K562 (cell line): ENCODE measurements around the gene BEST2. TPM values are rescaled to one million over a fixed set of nuclear protein-coding genes. Genes with fewer than 3 reads are reported as not detected.
A peak's percentile ranks its signal among the peaks of the same experiment; 100 is the strongest.

Experiments used
- AFF1 ChIP-seq, 2 experiments: fragments of 450-650 bp; IDR thresholded peaks; 2 replicates each; pipeline ENCODE4 v1.6.1; 2018; ENCODE audit warnings: mild to moderate bottlenecking in 2 of 2, low read depth in 1 of 2; ENCODE audit not compliant: partially characterized antibody in 2 of 2
- ATF6 ChIP-seq: sonication (generic); formaldehyde crosslinking; IDR thresholded peaks from 2 replicates; pipeline ENCODE4 v1.4.0; 2020; ENCODE audit warnings: mild to moderate bottlenecking, missing genetic modification reagents
- CBX2 ChIP-seq: fragments of 200-600 bp; sonication (generic); IDR thresholded peaks from one replicate; pipeline ENCODE4 v1.6.1; 2012; ENCODE audit warnings: mild to moderate bottlenecking, low read length, inconsistent platforms; ENCODE audit not compliant: insufficient read depth, poor library complexity, severe bottlenecking
- CHCHD3 ChIP-seq: fragments of 250-450 bp; sonication (Bioruptor Pico); IDR thresholded peaks from 2 replicates; pipeline ENCODE4 v2.1.2; 2022; ENCODE audit warnings: mild to moderate bottlenecking
- ELF1 ChIP-seq: fragments of 200-800 bp; sonication (Bioruptor generic); IDR thresholded peaks from 2 replicates; pipeline ENCODE4 v1.6.1; 2016; ENCODE audit warnings: missing genetic modification characterization, missing compliant biosample characterization
- ELK3 ChIP-seq: fragments of 450-650 bp; formaldehyde crosslinking; IDR thresholded peaks from 2 replicates; pipeline ENCODE4 v1.4.0; 2020; ENCODE audit warnings: mild to moderate bottlenecking
- ESRRA ChIP-seq: fragments of 450-650 bp; IDR thresholded peaks from 2 replicates; pipeline ENCODE4 v1.6.1; 2014; ENCODE audit warnings: low read depth, mild to moderate bottlenecking, moderate library complexity, borderline replicate concordance
- FOXA1 ChIP-seq: fragments of 450-650 bp; IDR thresholded peaks from 2 replicates; pipeline ENCODE4 v1.6.1; 2016; ENCODE audit warnings: mild to moderate bottlenecking, borderline replicate concordance
- GATA2 ChIP-seq: sonication (generic); formaldehyde crosslinking; IDR thresholded peaks from 2 replicates; pipeline ENCODE4 v1.4.0; 2020; ENCODE audit warnings: mild to moderate bottlenecking, missing genetic modification reagents
- HMGN3 ChIP-seq: IDR thresholded peaks from 2 replicates; pipeline ENCODE4 v1.6.1; 2011; ENCODE audit warnings: borderline replicate concordance, low read depth, mild to moderate bottlenecking, mixed read lengths, low read length; ENCODE audit not compliant: insufficient read length; ENCODE audit errors: extremely low read depth
- HNRNPLL ChIP-seq: fragments of 200-400 bp; formaldehyde crosslinking; IDR thresholded peaks from 2 replicates; pipeline ENCODE4 v1.6.1; 2017; ENCODE audit warnings: low read length, low read depth, mild to moderate bottlenecking; ENCODE audit not compliant: poor library complexity, severe bottlenecking
- LARP7 ChIP-seq: fragments of 450-650 bp; IDR thresholded peaks from 2 replicates; pipeline ENCODE4 v1.6.1; 2016
- LEF1 ChIP-seq: fragments of 450-650 bp; IDR thresholded peaks from 2 replicates; pipeline ENCODE4 v1.6.1; 2016; ENCODE audit warnings: mild to moderate bottlenecking
- SMARCB1 ChIP-seq: IDR thresholded peaks from 2 replicates; pipeline ENCODE4 v1.6.1; 2011; ENCODE audit warnings: improper control_type of control experiment, low read depth; ENCODE audit not compliant: insufficient read length
- SOX6 ChIP-seq: fragments of 450-650 bp; IDR thresholded peaks from 2 replicates; pipeline ENCODE4 v1.6.1; 2014; ENCODE audit warnings: mild to moderate bottlenecking
- SRSF9 ChIP-seq: fragments of 200-400 bp; formaldehyde crosslinking; IDR thresholded peaks from 2 replicates; pipeline ENCODE4 v1.6.1; 2017; ENCODE audit warnings: low read depth, low read length, borderline replicate concordance
- ZNF408 ChIP-seq: fragments of 250-450 bp; sonication (Bioruptor Pico); IDR thresholded peaks from 2 replicates; pipeline ENCODE4 v1.4.0; 2020; ENCODE audit warnings: low read depth, mild to moderate bottlenecking, moderate library complexity
- ZNF644 ChIP-seq: fragments of 200-800 bp; sonication (Bioruptor generic); IDR thresholded peaks from 2 replicates; pipeline ENCODE4 v1.6.1; 2016; ENCODE audit warnings: low read depth, missing genetic modification characterization, missing compliant biosample characterization
- ZNF79 ChIP-seq: fragments of 250-450 bp; sonication (Bioruptor Pico); IDR thresholded peaks from 2 replicates; pipeline ENCODE4 v1.4.0; 2020; ENCODE audit warnings: low read depth, mild to moderate bottlenecking, moderate library complexity
- polyA plus RNA-seq, 8 experiments: library from polyadenylated mRNA; depleted of rRNA in 4 of 8; stranded (reverse) in 5 of 8; unstranded in 3 of 8; fragments of >200 nt; fragmentation: Nextera tagmentation in 2 of 8; fragmentation: Illumina TruSeq in 1 of 8; extraction: Ambion mirVana in 2 of 8; extraction: Trizol in 1 of 8; gene quantifications; 2 replicates each; pipeline versions ENCODE4 v1.2.1 to v1.2.3, GENCODE V29; 2011 to 2014; ENCODE audit warnings: inconsistent platforms in 1 of 8, missing spikeins in 1 of 8
- total RNA-seq, 7 experiments: library from RNA; depleted of rRNA in 6 of 7; stranded (reverse); fragments of >200 nt in 6 of 7; fragmentation: Illumina TruSeq in 2 of 7; extraction: Trizol in 2 of 7; gene quantifications; 2 replicates each; pipeline versions ENCODE4 v1.2.1 to v1.2.3, GENCODE V29; 2011 to 2021; ENCODE audit warnings: low replicate concordance in 1 of 7
- TF ChIP-seq, protein P1 (sequence below): fragments of 450-650 bp; IDR thresholded peaks from 2 replicates; pipeline ENCODE4 v1.6.1; 2014; ENCODE audit warnings: low read depth, mild to moderate bottlenecking, moderate library complexity, borderline replicate concordance

Gene BEST2
- total and polyA plus RNA-seq, 9 of the 15 experiments (the other 6 are each of a cell fraction or from before 2014, with no cell fraction given), result not detected

GRCh38 chr19:12789904-12790619, 38.5 kb downstream of the BEST2 start (continued):
- TF ChIP-seq AFF1 (IDR thresholded peaks at IDR 0.05; ENCODE audit: low read depth in 1 of 2, partially characterized antibody in 2 of 2) (no peak), HMGN3 (peak; percentile 96), FOXA1 (no peak), CHCHD3 (no peak), ESRRA (peak; percentile 66; the same call in 1 of the 2 replicates), SMARCB1 (no peak), ZNF644 (no peak), ZNF408 (CRISPR knock-in tag) (no peak), ZNF79 (CRISPR knock-in tag) (no peak), HNRNPLL (peak; percentile 90), CBX2 (no peak), ATF6 (peak; percentile 66; the same call in 1 of the 2 replicates), GATA2 (CRISPR knock-in tag) (no peak), SOX6 (peak; percentile 47; the same call in 1 of the 2 replicates), SRSF9 (no peak), LEF1 (no peak), ELK3 (no peak), LARP7 (no peak), ELF1 (tag) (peak; percentile 76)
- TF ChIP-seq, protein P1, sequence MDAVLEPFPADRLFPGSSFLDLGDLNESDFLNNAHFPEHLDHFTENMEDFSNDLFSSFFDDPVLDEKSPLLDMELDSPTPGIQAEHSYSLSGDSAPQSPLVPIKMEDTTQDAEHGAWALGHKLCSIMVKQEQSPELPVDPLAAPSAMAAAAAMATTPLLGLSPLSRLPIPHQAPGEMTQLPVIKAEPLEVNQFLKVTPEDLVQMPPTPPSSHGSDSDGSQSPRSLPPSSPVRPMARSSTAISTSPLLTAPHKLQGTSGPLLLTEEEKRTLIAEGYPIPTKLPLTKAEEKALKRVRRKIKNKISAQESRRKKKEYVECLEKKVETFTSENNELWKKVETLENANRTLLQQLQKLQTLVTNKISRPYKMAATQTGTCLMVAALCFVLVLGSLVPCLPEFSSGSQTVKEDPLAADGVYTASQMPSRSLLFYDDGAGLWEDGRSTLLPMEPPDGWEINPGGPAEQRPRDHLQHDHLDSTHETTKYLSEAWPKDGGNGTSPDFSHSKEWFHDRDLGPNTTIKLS, result no peak
